HG03097 (cell line): ENCODE measurements around the gene MSANTD3.
A peak's percentile ranks its signal among the peaks of the same experiment; 100 is the strongest.
"Not testable (repeated sequence)": the region's sequence is repeated elsewhere in the genome, so short reads cannot be mapped to it uniquely, and the experiment has no call there.

ENCODE experiments used
- ATAC-seq: cut with Tn5 transposase; IDR thresholded peaks from one replicate; pipeline ENCODE4 v1.9.1; 2021; ENCODE audit not compliant: unreplicated experiment, low FRiP score

MSANTD3 gene

DNA sequence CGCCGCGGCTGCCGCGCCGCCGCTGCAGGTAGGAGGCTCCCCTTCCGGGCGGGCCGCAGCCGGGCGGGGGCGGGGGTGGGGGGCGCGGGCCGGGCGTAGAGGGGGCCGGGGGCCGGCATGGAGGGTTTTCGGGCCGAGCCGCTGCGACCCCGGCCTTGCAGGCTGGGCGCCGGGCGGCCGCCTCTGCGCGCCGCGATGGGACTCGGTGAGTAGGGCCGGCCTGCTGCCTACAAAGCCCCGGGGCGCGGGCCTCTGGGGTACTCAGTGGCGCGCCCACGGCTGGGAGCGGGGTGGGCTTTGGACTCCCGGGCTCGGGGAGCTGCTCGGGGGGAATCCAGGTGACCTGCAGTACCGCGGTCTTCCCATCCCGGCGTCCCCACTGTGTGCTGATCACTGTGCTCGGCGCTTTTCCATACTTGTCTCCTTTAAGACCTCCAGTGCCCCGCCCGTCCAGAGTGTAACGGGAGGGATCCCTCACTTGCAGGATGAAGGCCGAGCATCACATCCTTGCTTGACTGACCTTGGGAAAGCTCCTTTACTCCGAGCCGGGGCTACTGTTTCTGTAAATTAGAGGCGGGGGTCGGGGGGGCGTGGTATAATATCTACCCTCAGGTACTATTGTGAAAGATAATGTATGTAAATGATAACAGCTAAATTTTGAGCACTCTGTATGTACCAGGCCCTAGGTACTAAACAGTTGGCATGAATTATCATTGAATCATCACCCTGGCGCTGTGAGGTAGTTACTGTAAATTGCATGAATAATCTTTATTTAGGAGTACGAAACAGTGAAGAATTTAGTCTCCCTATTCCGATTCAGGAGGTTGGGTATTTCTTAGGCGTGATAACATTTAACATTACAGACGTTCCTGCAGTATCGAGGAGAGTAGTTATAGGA is 672 bp downstream of the MSANTD3 start:
- peak; percentile 45 for ATAC-seq

DNA sequence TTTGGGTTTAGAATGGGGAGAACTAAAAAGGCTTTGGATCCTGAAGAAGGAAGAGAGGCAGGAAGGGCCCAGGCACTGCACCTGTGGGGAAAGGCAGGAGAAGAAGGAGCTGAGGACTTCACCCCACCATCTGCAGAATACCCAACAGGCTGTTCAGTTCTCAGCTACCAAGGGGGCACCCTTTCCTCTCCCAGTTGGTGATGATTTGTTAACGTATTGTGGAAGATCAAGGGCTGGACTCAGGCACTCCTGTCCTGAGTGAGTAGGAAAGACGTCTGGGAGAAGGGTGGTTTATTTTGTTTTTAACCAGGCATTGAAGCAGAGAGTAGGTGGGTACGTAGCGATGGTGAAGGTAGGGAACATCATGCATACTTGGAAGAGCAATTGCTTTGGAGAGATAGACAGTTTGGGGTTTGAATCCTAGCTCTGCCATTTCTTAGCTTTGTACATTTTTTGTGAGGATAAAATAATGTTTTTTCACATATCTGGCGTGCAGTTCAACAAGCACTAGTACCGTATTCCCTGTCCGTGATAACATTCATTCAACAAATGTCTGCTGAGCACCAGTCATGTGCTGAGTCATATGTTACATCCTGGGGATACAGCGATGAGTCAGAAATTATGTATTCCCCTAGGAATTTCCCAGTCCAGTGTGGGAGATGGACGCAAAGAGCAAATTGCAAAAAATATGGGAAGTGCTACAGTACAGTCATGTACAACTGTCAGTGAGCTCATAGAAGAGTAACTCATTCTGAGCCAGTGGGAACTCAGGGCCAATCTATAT is 2.1 kb downstream of the MSANTD3 start:
- ATAC-seq: no peak

GRCh38 chr9:100430286-100430940 is 3.5 kb downstream of the MSANTD3 start:
- ATAC-seq: no peak

- no peak for ATAC-seq
Observed at GRCh38 chr9:100431886-100432285, 4.9 kb downstream of the MSANTD3 start.

- no peak for ATAC-seq
Observed at GRCh38 chr9:100432736-100433135, 5.8 kb downstream of the MSANTD3 start.

DNA sequence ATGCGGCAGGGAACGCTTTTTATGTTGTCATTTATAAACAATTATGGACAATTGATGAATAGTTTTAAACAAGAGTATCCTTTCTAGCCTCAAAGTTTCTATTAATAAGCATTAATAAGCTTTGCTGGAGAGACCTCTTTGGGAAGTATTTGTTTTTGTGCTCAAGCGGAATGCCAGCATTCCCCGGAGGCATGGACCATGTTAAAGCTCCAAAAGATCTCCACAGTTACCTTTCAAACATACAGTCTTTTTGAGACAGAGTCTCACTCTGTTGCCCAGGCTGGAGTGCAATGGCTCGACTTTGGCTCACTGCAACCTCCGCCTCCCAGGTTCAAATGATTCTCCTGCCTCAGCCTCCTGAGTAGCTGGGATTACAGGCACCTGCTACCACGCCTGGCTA is 9.6 kb downstream of the MSANTD3 start:
- ATAC-seq: no peak

- ATAC-seq: no peak
Observed at GRCh38 chr9:100437860-100438805, 11.2 kb downstream of the MSANTD3 start.

DNA sequence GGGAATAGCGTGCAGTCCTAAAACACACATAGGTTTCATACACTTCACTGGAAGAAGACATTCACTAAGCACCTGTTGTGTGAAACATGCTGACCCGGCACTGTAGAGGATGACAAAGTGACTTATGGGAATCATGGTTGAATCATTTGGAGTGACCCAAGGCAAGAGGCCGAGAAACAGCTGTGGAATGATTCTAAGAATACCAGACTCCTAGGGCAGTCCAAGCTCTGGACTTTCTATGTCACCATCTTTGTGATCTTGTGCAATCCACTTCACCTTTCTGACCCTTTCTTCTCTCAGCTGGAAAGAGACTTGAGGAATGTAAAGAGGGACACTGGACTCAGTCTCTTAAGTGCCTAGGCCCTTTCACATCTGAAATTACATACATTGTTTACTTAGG is 13.1 kb downstream of the MSANTD3 start:
- ATAC-seq: no peak

- not testable (repeated sequence) for ATAC-seq
Observed at GRCh38 chr9:100440487-100440886, 13.5 kb downstream of the MSANTD3 start.

DNA sequence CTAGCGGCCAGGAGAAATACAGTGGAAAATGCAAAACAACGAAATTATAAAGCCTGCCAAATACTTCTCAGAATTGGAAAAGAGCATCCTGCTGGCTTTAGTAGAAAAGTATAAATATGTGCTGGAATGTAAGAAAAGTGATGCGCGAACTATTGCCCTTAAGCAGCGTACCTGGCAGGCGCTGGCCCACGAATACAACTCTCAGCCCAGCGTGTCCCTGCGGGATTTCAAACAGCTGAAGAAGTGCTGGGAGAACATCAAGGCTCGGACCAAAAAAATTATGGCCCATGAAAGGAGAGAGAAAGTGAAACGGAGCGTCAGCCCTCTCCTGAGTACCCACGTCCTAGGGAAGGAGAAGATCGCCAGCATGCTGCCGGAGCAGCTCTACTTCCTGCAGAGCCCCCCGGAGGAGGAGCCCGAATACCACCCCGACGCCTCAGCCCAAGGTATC is 15.0 kb downstream of the MSANTD3 start:
- no peak for ATAC-seq

DNA sequence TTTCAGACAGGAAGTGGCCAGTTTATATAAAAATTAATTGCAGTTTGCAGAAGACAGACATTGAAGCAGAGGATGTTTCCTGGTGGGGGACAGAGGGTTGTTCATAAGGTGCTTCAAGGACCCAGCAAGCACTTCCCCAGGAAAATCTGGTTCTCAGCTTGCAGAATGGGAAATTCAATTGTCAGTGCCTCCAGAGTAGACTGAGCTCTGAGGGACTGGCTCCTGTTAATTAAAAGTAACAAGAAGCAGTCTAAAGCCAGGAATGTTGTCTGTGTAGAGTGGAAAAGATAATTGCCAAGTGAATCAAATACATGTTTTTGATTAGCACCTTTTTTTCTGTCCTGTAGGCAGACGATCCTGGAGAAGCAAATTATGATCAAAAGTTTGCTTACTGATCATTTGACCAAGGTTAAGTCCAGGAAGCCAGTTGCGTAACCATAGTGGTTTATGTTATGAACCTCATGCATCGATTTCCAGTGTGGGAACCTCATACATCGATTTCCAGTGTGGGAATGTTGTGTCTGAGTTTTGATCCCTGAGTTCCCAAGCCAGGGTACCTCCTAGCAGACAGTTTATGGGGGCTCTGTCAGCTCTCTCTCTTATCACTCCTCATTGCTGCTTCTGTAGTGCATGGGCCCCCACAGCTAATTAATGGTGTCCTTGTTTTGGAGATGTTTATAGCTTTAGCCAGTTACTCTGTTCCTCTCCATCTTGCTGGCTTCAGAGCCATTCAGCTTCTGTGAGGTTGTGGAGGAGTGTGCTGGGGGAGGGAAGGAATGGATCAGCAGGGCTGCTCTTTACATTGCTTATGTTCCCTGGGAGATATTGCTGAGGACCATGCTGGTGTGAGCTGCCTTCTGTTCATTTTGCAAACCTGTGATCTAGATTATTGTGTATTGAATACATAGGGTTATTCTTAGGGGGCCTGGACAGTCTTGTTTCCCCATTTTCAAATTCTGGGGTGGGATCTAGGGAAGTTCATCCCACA is 17.1 kb downstream of the MSANTD3 start:
- no peak for ATAC-seq

GRCh38 chr9:100445161-100445902 is 18.4 kb downstream of the MSANTD3 start:
- ATAC-seq: no peak

GRCh38 chr9:100445903-100446549 is 19.1 kb downstream of the MSANTD3 start:
- no peak for ATAC-seq

DNA sequence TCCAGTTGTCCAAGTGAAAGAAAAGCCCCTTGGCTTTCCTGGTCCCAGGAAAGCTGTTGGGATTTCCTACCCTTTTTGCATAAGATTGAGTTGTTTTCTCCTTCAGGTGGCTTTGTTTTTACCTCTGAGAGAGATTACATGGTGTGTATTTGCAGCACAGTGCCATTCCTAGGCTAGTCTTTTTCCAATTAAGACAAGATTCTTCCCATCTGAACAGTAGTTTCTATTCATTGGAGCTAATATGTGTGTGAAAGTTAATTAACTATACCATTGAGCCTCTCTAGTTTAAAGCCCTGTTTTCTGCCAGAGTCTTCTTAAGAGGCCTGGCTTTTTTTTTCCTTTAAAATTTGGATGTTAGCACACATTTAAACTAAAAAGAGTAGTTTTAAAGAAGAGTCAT is 20.1 kb downstream of the MSANTD3 start:
- ATAC-seq: no peak

GRCh38 chr9:100448266-100448665 is 21.3 kb downstream of the MSANTD3 start:
- ATAC-seq: no peak

DNA sequence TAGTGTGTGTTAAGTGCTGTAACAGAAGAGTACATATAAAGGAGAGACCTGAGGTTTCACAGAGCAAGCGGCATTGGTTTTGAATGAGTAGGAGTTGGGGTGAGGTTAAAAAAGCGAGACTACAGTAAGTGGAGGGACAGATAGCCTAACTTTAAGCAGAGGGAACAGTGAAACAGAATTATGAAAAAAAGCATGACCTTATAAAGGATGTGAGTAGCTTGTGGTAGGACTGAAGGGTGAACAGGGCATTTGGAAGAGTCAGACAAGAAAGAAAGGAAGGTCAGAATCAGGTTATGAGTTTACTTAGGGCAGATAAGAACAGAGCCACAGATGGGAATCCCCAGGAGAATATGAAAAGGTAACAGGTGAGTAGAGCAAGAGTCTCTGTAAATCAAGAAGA is 22.5 kb downstream of the MSANTD3 start:
- ATAC-seq: no peak

DNA sequence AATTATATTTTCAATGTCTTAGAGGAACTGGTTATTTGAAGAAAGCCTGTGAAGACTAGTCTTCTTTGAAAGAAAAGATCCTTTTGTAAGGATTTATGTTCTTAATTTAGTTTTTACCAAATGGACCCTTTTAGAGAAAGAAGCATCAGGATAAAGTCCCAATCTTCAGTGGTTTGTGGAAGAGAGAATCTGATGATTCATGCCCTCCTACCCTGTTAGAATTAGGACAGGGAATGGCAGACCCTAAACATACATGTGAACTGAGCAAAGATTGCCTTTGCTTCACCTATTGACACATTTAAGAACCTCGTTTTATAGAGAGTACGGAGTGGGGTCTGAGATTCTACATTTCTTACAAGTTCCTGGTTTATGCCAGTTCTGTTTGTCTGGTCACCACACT is 26.0 kb downstream of the MSANTD3 start:
- ATAC-seq: no peak

- ATAC-seq: no peak
Observed at GRCh38 chr9:100455470-100455869, 28.5 kb downstream of the MSANTD3 start.
